Cortex of kidney (tissue), 1 donor: ENCODE measurements around the gene SH2D7.

Experiments
- DNase-seq: peaks from one replicate; lab custom pipeline; 2025; lab: John Stamatoyannopoulos, UW

Gene SH2D7

DNA sequence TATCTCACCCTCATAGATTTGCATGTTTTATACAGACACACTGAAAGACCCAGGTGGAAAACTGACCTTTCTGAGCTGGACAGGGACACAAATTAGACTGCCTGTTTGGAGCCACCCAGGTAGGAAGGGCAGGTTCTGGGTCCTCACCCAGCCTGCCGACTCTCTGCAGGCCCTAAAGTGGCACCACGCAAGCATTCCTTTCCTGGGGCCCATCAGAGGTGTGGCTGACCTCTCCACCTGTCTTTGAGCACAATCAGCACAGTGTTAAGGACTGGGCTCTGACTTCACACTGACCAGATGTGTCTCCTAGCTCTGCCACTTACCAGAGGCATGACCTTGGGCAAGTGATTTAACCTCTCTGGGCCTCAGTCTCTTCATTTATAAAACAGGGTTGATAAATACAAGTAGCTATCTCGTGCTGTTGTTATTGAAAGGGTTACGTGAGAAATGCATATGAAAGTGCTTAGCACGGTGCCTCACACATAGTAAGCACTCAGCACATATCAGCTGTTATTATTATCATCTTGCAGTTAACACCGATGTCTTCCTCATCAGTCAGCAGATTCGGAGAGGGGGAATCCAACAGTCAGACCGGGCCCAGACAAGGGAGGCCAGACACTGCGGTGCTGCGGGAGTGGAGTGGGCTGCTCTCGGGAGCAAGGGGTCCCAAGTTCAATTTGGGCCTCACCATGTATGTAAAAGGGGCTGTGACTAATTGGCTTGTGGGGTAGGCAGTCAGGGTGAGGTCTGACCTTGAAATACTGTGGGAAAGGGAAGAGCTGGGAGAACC, 12.9 kb upstream of the SH2D7 start:
- DNase-seq = no peak

DNA sequence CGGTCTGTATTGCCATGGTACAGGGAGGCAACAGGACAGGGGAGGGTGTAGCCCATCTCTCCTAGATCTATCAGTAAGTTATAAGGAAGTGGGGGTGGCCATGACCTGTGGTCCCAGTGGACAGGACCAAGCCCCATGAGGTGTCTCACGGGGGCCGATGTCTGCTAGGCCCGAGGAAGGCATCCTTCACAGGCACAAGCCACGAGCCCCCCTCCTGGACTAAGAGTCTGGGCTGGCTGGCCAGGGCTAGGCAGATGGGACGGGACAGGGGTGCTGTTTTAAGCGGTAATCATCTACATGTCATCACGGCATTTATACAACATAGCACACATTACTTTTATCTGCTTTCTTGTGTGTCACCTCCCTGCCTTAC, 12.3 kb upstream of the SH2D7 start:
- DNase-seq = no peak

DNA sequence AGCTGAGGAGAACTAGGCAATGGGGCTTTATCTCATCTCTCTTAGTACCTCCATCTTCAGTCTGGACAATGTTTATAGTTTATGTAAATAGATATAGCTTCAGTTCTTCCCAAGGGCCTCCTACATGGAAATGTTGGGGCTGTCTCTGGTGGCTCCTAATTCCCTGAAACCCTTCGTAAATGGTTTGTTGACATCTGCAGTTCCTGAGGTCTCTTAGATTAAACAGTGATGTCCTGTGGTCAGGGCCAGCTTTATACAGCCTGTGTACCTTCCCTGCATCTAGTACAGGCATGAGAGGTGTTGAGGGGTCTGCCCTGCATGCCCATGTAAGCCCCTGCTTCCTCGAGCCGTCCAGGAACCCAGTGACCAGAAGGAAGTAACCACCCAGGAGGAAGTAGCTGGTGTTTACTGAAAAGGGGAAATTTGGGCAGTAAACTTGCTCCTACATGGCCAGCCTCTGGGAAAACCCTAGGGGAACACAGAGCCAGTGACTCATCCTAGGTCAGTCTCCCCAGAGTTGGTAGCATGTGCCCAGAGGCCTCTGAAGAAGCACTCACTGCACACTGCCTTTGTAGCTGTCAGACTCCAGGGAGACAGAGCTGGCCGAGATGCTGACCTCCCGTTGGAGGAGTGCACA, 10.1 kb upstream of the SH2D7 start:
- DNase-seq = no peak

DNA sequence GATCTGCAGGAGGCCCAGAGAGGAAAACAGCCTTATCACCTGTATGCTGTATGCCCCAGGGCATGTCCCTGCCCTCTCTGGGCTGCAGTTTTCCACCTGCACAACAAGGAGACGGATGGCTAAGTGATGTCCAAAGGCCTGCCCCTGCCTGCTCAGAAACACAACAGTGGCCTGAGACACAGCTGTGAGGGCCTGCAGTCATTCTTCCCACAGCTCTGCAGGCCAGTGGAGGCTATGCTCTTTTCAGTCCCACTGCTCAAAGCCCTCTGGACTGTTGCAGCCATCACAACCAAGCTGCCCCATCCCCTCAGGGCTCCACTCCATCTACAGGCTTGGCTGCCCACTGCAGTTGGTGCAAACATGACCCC, 9.6 kb upstream of the SH2D7 start:
- DNase-seq = no peak

DNA sequence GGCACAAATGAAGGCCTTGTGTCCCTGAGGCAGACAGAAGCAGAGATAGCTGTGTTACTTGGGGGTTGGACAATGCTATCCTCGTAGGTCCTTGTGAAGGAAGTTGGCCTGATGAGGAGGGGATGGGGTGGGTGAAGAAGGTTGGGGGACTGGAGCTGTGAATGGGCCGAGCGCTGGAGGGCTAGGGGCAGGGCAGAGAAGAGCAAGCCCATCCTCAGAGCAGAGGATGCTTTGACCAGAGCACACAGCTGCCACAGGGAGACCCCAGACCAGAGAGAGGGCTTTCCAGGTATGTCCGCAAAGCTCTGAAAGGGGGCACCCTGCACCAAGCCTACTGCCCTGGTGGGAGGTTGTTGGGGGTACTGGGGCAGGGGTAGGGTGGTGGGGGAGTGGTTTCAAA, 9.2 kb upstream of the SH2D7 start:
- DNase-seq = no peak

DNA sequence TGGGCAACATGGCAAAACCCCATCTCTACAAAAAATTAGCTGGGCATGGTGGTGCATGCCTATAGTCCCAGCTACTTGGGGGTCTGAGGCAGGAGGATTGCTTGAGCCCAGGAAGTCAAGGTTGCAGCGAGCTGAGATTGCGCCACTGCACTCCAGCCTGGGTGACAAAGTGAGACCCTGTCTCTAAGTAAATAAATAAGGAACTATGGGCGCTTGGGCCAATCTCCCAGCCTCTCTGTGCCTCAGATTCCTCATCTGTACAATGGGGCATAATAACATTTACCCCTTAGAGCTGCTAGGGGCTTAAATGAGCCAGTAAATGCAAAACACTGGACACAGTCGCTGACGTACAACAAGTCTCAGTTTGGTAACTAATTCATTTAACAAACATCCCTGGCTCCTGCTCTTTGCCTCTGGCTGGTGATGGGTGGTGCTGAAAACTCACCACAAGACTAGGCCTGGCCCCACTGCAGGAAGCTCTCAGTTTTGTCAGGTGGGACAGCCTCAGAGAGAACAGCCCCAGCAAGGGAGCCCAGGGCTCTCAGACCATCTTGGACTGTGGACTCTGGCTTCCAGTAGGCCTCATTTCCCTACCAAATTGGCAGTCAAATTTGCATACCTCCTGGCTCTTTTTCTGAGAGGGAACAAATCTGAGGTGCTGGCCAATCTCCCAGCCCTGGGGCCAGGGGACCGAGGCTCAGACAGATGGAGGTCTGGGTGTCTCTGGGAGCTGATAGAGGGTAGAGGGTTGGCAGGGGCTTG, 8.5 kb upstream of the SH2D7 start:
- no peak for DNase-seq

DNA sequence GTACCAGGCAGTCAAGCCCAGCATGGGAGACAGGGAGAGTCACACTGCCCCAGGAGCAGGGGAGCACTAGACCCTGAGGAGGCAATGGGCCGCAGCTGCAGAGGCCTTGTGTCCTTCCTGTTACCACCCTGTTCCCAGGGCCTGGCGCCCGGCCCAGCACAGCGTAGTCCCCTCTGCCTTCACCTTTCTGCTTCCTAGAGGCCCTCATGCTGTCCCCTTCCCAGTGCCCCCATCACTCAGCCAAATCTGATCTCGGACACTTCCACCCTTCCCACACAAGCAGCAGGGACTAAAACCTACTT, 8.0 kb upstream of the SH2D7 start:
- no peak for DNase-seq

DNA sequence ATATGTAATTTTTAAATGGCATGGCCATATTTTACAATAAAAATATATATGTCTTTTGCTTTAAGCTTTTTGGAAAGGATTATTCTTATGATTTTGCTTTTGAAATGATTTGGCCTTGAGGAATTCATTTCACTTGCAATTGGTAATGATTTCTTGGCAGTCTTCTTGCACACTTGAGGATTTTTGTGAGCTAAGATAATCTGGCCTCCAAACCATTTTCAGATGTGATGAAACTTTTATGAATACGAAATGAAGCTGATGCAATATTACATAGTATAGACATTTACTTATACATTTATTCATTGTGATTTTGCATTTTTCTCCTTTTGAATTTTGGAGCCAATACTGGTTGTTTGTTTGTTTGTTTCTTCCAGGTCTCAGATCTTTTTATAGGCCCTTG, 6.4 kb upstream of the SH2D7 start:
- DNase-seq = no peak

DNA sequence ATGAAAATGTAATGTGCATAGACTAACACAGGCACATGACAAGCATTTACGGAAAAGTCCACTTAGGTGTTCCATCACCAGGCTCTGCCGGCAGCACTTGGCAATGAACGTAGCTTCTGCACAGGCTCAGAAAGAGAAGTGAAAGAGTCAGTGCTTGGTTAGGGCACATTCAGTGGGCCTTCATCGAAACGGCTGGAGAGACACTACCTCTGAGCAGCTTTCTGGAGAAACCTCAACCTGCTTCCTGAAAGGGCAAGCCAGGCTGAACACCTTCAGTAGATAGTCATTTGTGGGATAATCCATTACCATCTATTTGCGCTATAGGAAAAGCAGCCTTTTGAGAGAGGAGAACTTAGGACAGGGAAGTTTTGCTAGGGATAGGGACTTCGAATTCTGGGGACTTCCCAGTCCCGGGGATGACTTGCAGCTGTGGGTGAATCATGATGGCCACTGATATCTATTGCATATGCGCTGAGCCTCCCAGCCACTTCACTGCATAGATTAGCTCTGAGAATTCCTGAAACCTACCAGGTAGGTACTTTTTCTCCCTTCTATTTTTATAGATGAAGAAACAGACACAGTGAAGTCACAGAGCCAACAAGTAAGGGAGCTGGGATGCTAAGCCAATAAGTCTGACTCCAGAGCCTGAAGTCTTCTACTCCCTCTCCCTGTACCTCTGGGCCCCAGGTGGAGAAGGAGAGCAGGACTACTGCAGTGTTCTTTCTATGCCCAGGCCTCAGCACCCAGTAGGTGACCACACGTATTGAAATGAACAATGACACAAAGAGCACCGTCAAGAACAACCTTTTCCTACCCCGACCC, 4.2 kb upstream of the SH2D7 start:
- no peak for DNase-seq

DNA sequence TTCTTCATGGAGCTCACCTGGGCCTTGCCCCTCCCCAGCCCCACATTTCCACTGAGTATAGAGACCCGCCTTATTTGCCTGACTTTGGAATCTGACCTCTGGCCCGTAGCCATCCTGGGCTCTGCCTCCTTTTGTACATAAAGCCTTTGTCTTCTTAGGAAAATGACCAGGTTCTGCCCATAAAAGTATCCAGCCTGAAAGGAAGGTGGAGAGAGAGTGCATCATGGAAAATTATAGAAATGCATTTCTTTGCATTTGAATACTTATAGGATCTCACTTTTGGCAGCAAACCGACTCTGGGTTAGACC, 3.6 kb upstream of the SH2D7 start:
- DNase-seq = no peak

DNA sequence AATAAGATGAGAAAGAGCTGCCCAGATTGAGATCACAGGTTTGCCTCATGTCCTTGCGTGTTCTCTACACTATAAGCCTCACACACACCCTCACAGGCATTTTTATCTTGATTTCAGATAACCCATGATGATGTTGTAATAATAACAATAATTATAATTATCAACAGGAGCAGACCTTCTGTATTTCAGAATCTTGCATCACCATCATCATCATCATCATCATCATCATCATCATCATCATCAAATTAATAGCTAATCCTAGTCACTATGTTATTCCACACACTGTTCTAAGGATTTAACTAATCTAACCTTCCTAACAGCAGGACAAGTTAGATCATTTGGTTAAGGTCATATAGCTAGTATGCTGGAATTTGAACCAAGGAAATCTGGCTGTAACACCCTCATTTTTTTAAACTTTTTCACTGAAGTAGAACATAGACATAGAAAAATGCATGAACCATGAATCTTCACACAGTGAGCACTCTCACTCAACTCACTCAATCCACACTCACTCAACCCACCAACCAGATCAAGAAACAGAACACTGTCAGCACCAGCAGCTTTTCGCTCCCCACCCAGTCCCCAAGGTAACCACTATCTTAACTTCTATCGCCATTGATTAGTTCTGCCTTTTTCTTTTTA, 1.8 kb upstream of the SH2D7 start:
- DNase-seq = no peak

DNA sequence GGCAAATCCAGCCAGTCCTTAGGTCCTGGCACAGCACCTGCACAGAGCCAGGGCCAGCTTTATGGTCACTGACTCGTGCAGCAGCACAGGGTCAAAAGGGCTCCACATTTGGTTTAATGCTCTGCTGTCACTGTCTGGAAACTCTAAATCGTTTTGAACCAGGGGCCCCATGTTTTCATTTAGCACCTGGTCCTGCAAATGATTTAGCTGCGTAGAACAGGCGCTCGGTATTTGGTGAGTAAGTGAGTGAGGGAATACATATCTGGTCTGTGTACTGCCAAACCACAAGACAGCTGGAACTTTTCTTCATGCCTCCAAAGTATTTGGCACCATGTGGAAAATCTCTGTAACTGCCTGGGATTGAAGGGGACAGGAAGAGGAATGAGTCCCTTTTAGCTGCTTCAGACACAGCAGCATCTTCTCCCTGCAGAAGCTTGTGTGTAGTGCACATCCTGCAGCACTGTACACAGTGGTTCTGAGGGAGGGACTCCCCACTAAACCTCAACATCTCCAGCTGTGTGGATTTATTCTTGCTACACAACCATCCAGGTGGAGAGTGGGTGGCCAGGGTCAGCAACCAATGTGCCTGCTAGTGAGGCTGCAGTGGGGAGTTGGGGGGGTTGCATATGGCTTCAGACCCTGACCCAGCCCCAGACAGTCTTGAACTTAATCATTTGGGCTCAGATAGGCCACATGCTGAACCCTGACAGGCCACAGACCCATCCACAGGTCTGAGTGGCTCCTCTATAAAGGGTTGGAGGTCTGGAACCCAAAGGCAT, 1.1 kb downstream of the SH2D7 start:
- DNase-seq = no peak

DNA sequence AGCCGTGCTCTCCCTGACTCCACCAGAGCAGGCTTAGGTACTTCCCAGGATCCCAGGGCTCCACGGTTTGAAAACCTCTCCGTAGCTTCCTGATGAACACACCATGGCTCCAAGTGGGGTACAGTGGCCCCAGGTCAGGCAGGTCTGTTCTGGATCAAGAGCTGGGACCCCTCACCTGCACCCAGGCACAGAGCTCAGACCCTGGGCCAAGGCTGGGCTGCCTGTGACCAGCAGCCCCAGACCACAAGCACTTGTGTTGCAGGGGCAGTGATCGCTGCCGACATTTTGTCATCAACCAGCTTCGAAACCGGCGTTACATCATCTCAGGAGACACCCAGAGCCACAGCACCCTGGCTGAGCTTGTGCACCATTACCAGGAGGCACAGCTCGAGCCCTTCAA, 5.3 kb downstream of the SH2D7 start:
- no peak for DNase-seq

DNA sequence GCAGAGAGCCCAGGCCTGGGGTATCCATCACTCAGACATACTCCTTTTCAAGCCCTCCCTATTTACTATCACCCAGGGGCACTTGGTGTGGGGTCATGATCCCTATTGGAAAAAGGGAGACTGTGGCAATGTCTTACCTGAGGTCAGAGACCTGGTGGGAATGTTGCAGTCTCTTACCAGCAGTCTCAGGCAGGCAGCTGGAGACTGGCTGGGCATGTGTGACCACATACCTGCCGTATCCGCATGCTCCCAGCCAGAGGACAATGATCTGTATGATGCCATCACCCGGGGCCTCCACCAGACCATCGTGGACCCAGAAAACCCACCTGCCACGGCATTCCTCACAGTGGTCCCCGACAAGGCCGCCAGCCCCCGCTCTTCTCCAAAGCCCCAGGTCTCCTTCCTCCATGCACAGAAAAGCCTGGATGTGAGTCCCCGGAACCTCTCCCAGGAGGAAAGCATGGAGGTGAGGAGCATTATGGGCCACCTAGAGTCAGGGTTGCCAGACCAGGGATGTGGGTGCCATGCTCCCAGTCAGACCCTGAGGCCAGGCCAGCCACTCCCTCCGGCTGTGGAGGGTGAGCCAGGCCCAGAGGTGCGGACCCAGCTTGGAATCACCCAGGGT, 5.9 kb downstream of the SH2D7 start:
- DNase-seq = no peak

DNA sequence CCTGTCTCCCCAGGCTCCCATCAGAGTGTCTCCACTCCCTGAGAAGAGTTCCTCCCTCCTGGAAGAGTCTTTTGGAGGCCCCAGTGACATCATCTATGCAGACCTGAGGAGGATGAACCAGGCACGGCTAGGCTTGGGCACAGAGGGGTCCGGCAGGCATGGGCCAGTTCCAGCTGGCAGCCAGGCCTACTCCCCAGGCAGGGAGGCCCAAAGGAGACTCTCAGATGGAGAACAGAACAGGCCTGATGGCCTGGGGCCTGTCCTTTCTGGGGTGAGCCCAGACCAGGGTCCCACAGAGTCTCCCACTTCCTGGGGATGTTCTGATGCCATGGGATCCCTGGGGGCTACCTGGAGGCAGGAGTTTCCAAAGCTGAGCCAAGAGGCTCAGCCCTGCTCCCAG, 8.5 kb downstream of the SH2D7 start:
- no peak for DNase-seq

DNA sequence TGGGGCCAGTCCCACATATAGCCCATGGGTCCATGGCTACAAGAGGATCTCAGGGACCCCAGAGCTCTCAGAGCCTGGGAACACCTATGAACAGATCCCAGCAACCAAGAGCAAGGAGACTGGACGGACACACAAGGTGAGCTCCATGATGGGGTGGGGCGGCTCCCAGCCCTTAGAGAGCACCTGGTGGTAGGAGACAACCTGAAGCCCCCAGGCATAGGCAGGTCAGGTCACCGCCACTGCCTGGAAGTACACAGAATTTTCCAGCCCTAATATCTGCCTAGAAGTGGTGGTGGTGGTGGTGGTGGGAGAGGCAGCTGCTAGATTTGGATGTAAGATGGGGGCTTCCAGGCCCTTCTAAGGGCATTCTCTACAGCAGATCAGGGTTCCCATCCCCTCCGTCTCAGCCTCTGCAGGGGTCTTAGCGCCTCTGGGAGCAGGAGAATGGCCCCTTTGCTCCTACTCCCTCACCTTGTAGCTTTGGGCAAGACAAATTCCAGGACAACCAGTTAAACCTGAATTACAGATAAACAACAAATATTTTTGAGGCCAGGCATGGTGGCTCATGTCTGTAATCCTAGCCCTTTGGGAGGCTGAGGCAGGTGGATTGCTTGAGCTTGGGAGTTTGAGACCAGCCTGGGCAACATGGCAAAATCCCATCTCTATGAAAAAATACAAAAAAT, 9.2 kb downstream of the SH2D7 start:
- no peak for DNase-seq

DNA sequence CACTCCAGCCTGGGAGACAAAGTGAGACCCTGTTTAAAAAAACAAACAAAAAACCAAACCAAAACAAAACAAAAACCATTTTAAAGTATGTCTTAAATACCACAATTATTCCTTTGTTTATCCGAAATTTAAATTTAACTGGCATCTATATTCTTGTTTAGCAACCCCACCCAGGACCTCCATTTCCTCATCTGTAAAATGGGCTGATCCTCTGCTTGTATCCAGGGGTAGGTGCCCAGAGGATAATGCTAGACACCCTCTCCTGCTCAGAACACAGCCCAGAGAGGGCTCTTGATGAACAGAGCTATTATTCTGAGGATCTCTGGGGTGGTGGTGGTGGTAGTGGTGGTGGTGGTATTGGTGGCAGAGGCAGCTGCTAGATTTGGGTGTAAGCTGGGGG, 9.8 kb downstream of the SH2D7 start:
- DNase-seq = no peak

DNA sequence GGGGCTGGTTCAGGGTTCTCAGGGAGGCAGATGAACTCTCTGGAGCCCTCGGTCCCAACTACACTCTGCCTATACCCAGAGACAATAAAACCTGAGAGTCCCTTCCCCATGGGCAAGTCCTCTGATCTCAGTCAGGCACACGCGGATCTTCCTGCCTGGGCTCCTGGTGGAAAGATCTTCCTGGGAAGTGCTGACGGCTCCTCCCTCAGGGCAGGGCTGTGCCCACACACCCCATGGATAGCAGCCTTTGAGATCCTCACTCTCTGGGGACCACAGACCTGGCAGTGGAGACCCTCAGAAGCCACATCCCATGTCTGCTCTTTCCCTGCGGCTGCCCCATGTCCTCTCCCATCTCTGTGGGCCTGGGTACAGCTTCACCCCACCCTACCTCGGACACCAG, 10.4 kb downstream of the SH2D7 start:
- no peak for DNase-seq

DNA sequence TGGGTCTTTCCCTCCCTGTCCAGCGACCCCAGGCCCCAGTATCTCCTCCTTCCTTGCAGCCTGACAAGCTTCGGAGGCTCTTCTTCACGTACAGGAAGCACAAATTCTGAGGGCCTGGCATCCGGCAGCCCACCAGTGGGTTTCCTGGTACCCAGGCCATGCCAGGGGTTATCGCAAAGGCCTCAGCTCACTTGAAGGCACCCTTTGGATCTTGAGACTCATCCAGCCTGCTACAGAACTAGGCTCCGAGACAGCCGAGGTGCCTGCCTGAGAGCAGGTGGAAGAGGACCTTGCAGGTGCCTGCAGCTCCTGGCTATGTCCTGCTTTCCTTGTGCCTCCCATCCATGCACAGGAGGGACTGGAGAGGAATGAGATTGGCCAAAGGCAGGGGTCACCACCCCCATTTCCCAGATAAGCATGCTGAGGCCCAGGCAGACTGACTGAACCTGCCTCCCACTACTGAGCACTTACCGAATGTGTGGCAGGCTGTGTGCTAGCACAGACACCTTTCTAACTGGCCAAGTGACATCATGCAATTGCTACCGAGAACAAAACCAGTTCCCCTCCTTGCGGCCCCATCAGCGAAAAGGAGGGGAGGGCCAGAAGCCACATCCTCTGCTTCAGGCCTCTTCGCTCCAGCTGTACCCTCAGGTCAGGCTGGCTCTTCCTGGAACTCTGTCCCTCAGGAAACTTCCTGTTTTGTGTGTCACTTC, 11.2 kb downstream of the SH2D7 start:
- DNase-seq = no peak

DNA sequence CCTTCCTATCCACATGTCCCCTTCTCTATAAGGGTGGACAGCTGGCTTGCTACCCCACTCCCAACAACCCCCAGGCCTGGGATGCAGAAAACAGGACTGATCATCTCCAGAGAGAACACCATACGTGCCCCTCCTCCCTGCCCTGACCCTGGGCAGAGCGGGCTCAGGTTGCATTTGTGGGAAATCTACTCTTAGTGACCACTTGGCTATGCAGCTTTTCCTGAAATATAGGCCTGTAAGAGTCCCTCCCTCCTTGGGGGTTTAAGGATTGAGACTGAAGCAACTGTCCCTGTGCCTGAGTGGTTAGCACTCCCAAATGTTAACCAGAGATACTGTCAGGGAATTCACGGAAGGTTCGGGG, 11.7 kb downstream of the SH2D7 start:
- no peak for DNase-seq
